ENCODE data around the gene PIP5K1B. TPM values are rescaled to one million over a fixed set of nuclear protein-coding genes. Genes with fewer than 3 reads are reported as not detected.

The PIP5K1B gene
- total and polyA plus RNA-seq, 2 experiments from 2014 or later: 3.2 to 5.0 TPM

- Histone ChIP-seq H3K4me3 (no peak overlapping the region), H3K27ac (no peak overlapping the region), H3K27me3 (no peaks in the 10 kb centered on the region), H3K9me3 (ENCODE audit: low read depth) (no peaks in the 10 kb centered on the region), H3K36me3 (no peaks in the 10 kb centered on the region), H3K4me1 (ENCODE audit: low read depth) (peaks cover 7% of the 10 kb centered on the region)
- no peak for TF ChIP-seq CTCF (IDR thresholded peaks at IDR 0.05; ENCODE audit: low read depth, low read length)
- no peak for DNase-seq (ENCODE audit: low read depth in 1 of 2, low spot score in 1 of 2)
Observed at GRCh38 chr9:68963416-68963815, 258.4 kb downstream of the PIP5K1B start.

GRCh38 chr9:68964102-68964541 lies 259.1 kb downstream of the PIP5K1B start:
- Histone ChIP-seq H3K4me1 (ENCODE audit: low read depth) (peaks cover 7% of the 10 kb centered on the region), H3K36me3 (no peaks in the 10 kb centered on the region), H3K27ac (no peak overlapping the region), H3K9me3 (ENCODE audit: low read depth) (no peaks in the 10 kb centered on the region), H3K27me3 (no peaks in the 10 kb centered on the region), H3K4me3 (no peak overlapping the region)
- TF ChIP-seq CTCF (IDR thresholded peaks at IDR 0.05; ENCODE audit: low read depth, low read length): no peak
- no peak for DNase-seq (ENCODE audit: low read depth in 1 of 2, low spot score in 1 of 2)

- Histone ChIP-seq H3K36me3 (no peaks in the 10 kb centered on the region), H3K27me3 (no peaks in the 10 kb centered on the region), H3K4me3 (no peak overlapping the region), H3K4me1 (ENCODE audit: low read depth) (peaks cover 7% of the 10 kb centered on the region), H3K27ac (no peak overlapping the region), H3K9me3 (ENCODE audit: low read depth) (no peaks in the 10 kb centered on the region)
- DNase-seq (ENCODE audit: low read depth in 1 of 2, low spot score in 1 of 2): no peak
- no peak for TF ChIP-seq CTCF (IDR thresholded peaks at IDR 0.05; ENCODE audit: low read depth, low read length)
Observed at GRCh38 chr9:68964765-68965164, 259.7 kb downstream of the PIP5K1B start.

GRCh38 chr9:68966496-68966944 lies 261.5 kb downstream of the PIP5K1B start:
- Histone ChIP-seq H3K4me3 (no peak overlapping the region), H3K36me3 (no peaks in the 10 kb centered on the region), H3K27ac (no peak overlapping the region), H3K4me1 (ENCODE audit: low read depth) (peaks cover 6% of the 10 kb centered on the region), H3K27me3 (no peaks in the 10 kb centered on the region), H3K9me3 (ENCODE audit: low read depth) (no peaks in the 10 kb centered on the region)
- TF ChIP-seq CTCF (IDR thresholded peaks at IDR 0.05; ENCODE audit: low read depth, low read length): no peak
- no peak for DNase-seq (ENCODE audit: low read depth in 1 of 2, low spot score in 1 of 2)

- H3K4me1 ChIP-seq (ENCODE audit: low read depth): no peaks in the 10 kb centered on the region
- DNase-seq (ENCODE audit: low read depth in 1 of 2, low spot score in 1 of 2): no peak
- H3K27ac ChIP-seq: no peak overlapping the region
- no peaks in the 10 kb centered on the region for H3K27me3 ChIP-seq
- no peak overlapping the region for H3K4me3 ChIP-seq
- no peaks in the 10 kb centered on the region for H3K36me3 ChIP-seq
- no peaks in the 10 kb centered on the region for H3K9me3 ChIP-seq (ENCODE audit: low read depth)
- TF ChIP-seq CTCF (IDR thresholded peaks at IDR 0.05; ENCODE audit: low read depth, low read length): no peak
Observed at GRCh38 chr9:68967800-68968199, 262.8 kb downstream of the PIP5K1B start.

- no peaks in the 10 kb centered on the region for H3K9me3 ChIP-seq (ENCODE audit: low read depth)
- DNase-seq (ENCODE audit: low read depth in 1 of 2, low spot score in 1 of 2): no peak
- peaks cover 6% of the 10 kb centered on the region for H3K4me1 ChIP-seq (ENCODE audit: low read depth)
- H3K27me3 ChIP-seq: no peaks in the 10 kb centered on the region
- no peaks in the 10 kb centered on the region for H3K36me3 ChIP-seq
- H3K4me3 ChIP-seq: no peak overlapping the region
- no peak for TF ChIP-seq CTCF (IDR thresholded peaks at IDR 0.05; ENCODE audit: low read depth, low read length)
- no peak overlapping the region for H3K27ac ChIP-seq
Observed at GRCh38 chr9:68969538-68969937, 264.5 kb downstream of the PIP5K1B start.

All from cardiac muscle cell (in vitro differentiated cells and primary cell).